Hepatocyte (in vitro differentiated cells): Measurements from ENCODE around the gene ANKRD55. TPM values are rescaled to one million over a fixed set of nuclear protein-coding genes. Genes with fewer than 3 reads are reported as not detected.
"Not testable (repeated sequence)": the region's sequence is repeated elsewhere in the genome, so short reads cannot be mapped to it uniquely, and the experiment has no call there.

Experiments used
- DNase-seq: peaks from one replicate; pipeline ENCODE4 v3.0.0-alpha.2; 2016; ENCODE audit warnings: low spot score
- H2AFZ ChIP-seq: fragments of 200-600 bp; sonication (generic); 2 replicates; pipeline ENCODE4 v1.6.0; 2016; ENCODE audit warnings: antibody characterized with exemption, mild to moderate bottlenecking
- H3K27ac ChIP-seq: fragments of 200-600 bp; sonication (generic); 2 replicates; pipeline ENCODE4 v1.5.1; 2016; ENCODE audit warnings: mild to moderate bottlenecking
- H3K27me3 ChIP-seq: fragments of 200-600 bp; sonication (generic); 2 replicates; pipeline ENCODE4 v1.6.1; 2016
- H3K36me3 ChIP-seq: fragments of 200-600 bp; sonication (generic); replicated peaks from 2 replicates; pipeline ENCODE4 v1.5.1; 2016; ENCODE audit warnings: low read depth; ENCODE audit not compliant: insufficient read depth
- H3K4me1 ChIP-seq: fragments of 200-600 bp; sonication (generic); 2 replicates; pipeline ENCODE4 v1.5.1; 2016; ENCODE audit warnings: mild to moderate bottlenecking, moderate library complexity; ENCODE audit not compliant: insufficient read depth
- H3K4me2 ChIP-seq: fragments of 200-600 bp; sonication (generic); 2 replicates; pipeline ENCODE4 v1.6.0; 2016
- H3K4me3 ChIP-seq: fragments of 200-600 bp; sonication (generic); 2 replicates; pipeline ENCODE4 v1.5.1; 2016; ENCODE audit warnings: mild to moderate bottlenecking
- H3K79me2 ChIP-seq: fragments of 200-600 bp; sonication (generic); 2 replicates; pipeline ENCODE4 v1.6.0; 2017; ENCODE audit warnings: mild to moderate bottlenecking
- H3K9me2 ChIP-seq: fragments of 200-600 bp; sonication (generic); replicated peaks from 2 replicates; pipeline ENCODE4 v1.6.0; 2017; ENCODE audit warnings: mild to moderate bottlenecking; ENCODE audit not compliant: insufficient read depth
- H3K9me3 ChIP-seq: fragments of 200-600 bp; sonication (generic); 2 replicates; pipeline ENCODE4 v1.5.1; 2016; ENCODE audit warnings: low read depth, mild to moderate bottlenecking
- H4K20me1 ChIP-seq: fragments of 200-600 bp; sonication (generic); 2 replicates; pipeline ENCODE4 v1.6.0; 2016; ENCODE audit warnings: mild to moderate bottlenecking; ENCODE audit not compliant: insufficient read depth, poor library complexity, severe bottlenecking
- CTCF ChIP-seq: fragments of 200-600 bp; sonication (generic); IDR thresholded peaks from 2 replicates; pipeline ENCODE4 v1.5.1; 2016; ENCODE audit warnings: antibody characterized with exemption, mild to moderate bottlenecking; ENCODE audit not compliant: poor library complexity
- EZH2 ChIP-seq: fragments of 200-600 bp; sonication (generic); IDR thresholded peaks from 2 replicates; pipeline ENCODE4 v1.6.1; 2016; ENCODE audit warnings: antibody characterized with exemption, mild to moderate bottlenecking, borderline replicate concordance
- EZH2phosphoT487 ChIP-seq: fragments of 200-600 bp; sonication (generic); IDR thresholded peaks from one replicate; pipeline ENCODE4 v1.6.1; 2018; ENCODE audit warnings: antibody characterized with exemption, mild to moderate bottlenecking, low read depth, moderate library complexity; ENCODE audit not compliant: unreplicated experiment, severe bottlenecking
- WGBS: methylation state at CpG from one replicate; pipeline ENCODE4 v1.1.6; 2016; ENCODE audit warnings: low lambda C conversion rate; ENCODE audit errors: missing lambda C conversion rate; 5-methylcytosine and 5-hydroxymethylcytosine counted together
- polyA plus RNA-seq: library from polyadenylated mRNA; unstranded; fragments of >200 nt; fragmentation: Nextera tagmentation; extraction: Ambion mirVana; gene quantifications from 2 replicates; pipeline ENCODE4 v1.2.1, GENCODE V29; 2016
- total RNA-seq: library from RNA; depleted of rRNA; stranded (reverse); fragments of >200 nt; gene quantifications from 2 replicates; pipeline ENCODE4 v1.2.3, GENCODE V29; 2014

ANKRD55 gene
- total and polyA plus RNA-seq, 2 experiments from 2014 or later: 0.20 to 0.31 TPM

- Histone ChIP-seq H3K9me3 (no peaks in the 10 kb centered on the region), H3K4me3 (no peak overlapping the region), H3K27ac (no peak overlapping the region), H3K79me2 (no peaks in the 10 kb centered on the region), H3K27me3 (no peaks in the 10 kb centered on the region), H3K4me2 (no peak overlapping the region), H3K4me1 (no peaks in the 10 kb centered on the region), H3K36me3 (no peaks in the 10 kb centered on the region), H3K9me2 (no peaks in the 10 kb centered on the region), H4K20me1 (no peaks in the 10 kb centered on the region), H2AFZ (no peak overlapping the region)
- no peak for TF ChIP-seq EZH2phosphoT487
- no peak for TF ChIP-seq CTCF
- no peak for TF ChIP-seq EZH2
- no peak for DNase-seq
- WGBS: 79% methylated on average over 3 of the region's 3 CpGs
Observed at GRCh38 chr5:56247592-56247991, 14.5 kb upstream of the ANKRD55 start.

- no peaks in the 10 kb centered on the region for H3K27me3 ChIP-seq
- no peak overlapping the region for H2AFZ ChIP-seq
- WGBS: 95% methylated on average over 6 of the region's 6 CpGs
Observed at GRCh38 chr5:56246769-56247168, 13.6 kb upstream of the ANKRD55 start.

GRCh38 chr5:56245481-56245880 lies 12.4 kb upstream of the ANKRD55 start:
- no peaks in the 10 kb centered on the region for H3K4me1 ChIP-seq
- no peak overlapping the region for H3K4me2 ChIP-seq
- H3K79me2 ChIP-seq: no peaks in the 10 kb centered on the region
- no peak overlapping the region for H3K27ac ChIP-seq
- no peaks in the 10 kb centered on the region for H3K27me3 ChIP-seq
- whole genome bisulfite sequencing: 97% methylated on average over 2 of the region's 2 CpGs
- H4K20me1 ChIP-seq: no peaks in the 10 kb centered on the region
- H3K36me3 ChIP-seq: no peaks in the 10 kb centered on the region
- H3K9me3 ChIP-seq: no peaks in the 10 kb centered on the region
- H3K9me2 ChIP-seq: no peaks in the 10 kb centered on the region
- H3K4me3 ChIP-seq: no peak overlapping the region
- DNase-seq: no peak
- no peak overlapping the region for H2AFZ ChIP-seq
- TF ChIP-seq CTCF (no peak), EZH2phosphoT487 (no peak), EZH2 (no peak)

More at GRCh38 chr5:56246769-56247168, 13.6 kb upstream of the ANKRD55 start:
- Histone ChIP-seq H3K36me3 (no peaks in the 10 kb centered on the region), H3K9me3 (no peaks in the 10 kb centered on the region), H3K4me2 (no peak overlapping the region), H3K4me3 (no peak overlapping the region), H3K4me1 (no peaks in the 10 kb centered on the region), H3K9me2 (no peaks in the 10 kb centered on the region), H3K27ac (no peak overlapping the region), H3K79me2 (no peaks in the 10 kb centered on the region), H4K20me1 (no peaks in the 10 kb centered on the region)
- no peak for DNase-seq
- TF ChIP-seq EZH2phosphoT487: no peak
- no peak for TF ChIP-seq EZH2
- TF ChIP-seq CTCF: no peak

- TF ChIP-seq EZH2 (no peak), CTCF (no peak), EZH2phosphoT487 (no peak)
- Histone ChIP-seq H3K79me2 (no peaks in the 10 kb centered on the region), H4K20me1 (no peaks in the 10 kb centered on the region)
Observed at GRCh38 chr5:56244627-56245026, 11.5 kb upstream of the ANKRD55 start.

GRCh38 chr5:56242271-56242670 lies 9.1 kb upstream of the ANKRD55 start:
- H3K79me2 ChIP-seq, H3K4me2 ChIP-seq, H3K27ac ChIP-seq, H3K4me1 ChIP-seq, H2AFZ ChIP-seq, H3K4me3 ChIP-seq, H3K9me2 ChIP-seq, H3K36me3 ChIP-seq, H4K20me1 ChIP-seq, H3K9me3 ChIP-seq, DNase-seq, H3K27me3 ChIP-seq: not testable (repeated sequence)
- WGBS: 88% methylated on average over 1 of the region's 1 CpG

More at GRCh38 chr5:56244627-56245026, 11.5 kb upstream of the ANKRD55 start:
- Histone ChIP-seq H3K9me2 (no peaks in the 10 kb centered on the region), H3K36me3 (no peaks in the 10 kb centered on the region), H3K27ac (no peak overlapping the region), H3K4me2 (no peak overlapping the region), H3K4me1 (no peaks in the 10 kb centered on the region), H3K4me3 (no peak overlapping the region), H3K9me3 (no peaks in the 10 kb centered on the region), H2AFZ (no peak overlapping the region), H3K27me3 (no peaks in the 10 kb centered on the region)
- DNase-seq: peak; percentile 18
